Esophagus muscularis mucosa (tissue), 4 donors: ENCODE data around the gene RPS23.
A peak's percentile ranks its signal among the peaks of the same experiment; 100 is the strongest.

Experiments
- EP300 ChIP-seq: sonication (generic); formaldehyde crosslinking; IDR thresholded peaks from one replicate; pipeline ENCODE4 v1.6.1; 2017; ENCODE audit warnings: antibody characterized with exemption
- POLR2A ChIP-seq: fragments of 450-650 bp; IDR thresholded peaks from one replicate; pipeline ENCODE4 v1.6.1; 2017; ENCODE audit warnings: antibody characterized with exemption, moderate library complexity, mild to moderate bottlenecking, low read depth
- POLR2AphosphoS5 ChIP-seq, 2 donors: sonication (generic); formaldehyde crosslinking; IDR thresholded peaks; one replicate each; pipeline ENCODE4 v1.6.1; 2017; ENCODE audit warnings: antibody characterized with exemption in 2 of 2
- TF ChIP-seq, protein P1 (sequence below), 3 experiments: fragments of 200-600 bp in 2 of 3; fragments of 450-650 bp in 1 of 3; sonication (generic) in 2 of 3; IDR thresholded peaks; one replicate each; pipeline ENCODE4 v1.5.1; 2017 to 2019; ENCODE audit warnings: antibody characterized with exemption in 3 of 3, mild to moderate bottlenecking in 2 of 3, moderate library complexity in 1 of 3

- no peak for TF ChIP-seq POLR2A
- TF ChIP-seq, protein P1, sequence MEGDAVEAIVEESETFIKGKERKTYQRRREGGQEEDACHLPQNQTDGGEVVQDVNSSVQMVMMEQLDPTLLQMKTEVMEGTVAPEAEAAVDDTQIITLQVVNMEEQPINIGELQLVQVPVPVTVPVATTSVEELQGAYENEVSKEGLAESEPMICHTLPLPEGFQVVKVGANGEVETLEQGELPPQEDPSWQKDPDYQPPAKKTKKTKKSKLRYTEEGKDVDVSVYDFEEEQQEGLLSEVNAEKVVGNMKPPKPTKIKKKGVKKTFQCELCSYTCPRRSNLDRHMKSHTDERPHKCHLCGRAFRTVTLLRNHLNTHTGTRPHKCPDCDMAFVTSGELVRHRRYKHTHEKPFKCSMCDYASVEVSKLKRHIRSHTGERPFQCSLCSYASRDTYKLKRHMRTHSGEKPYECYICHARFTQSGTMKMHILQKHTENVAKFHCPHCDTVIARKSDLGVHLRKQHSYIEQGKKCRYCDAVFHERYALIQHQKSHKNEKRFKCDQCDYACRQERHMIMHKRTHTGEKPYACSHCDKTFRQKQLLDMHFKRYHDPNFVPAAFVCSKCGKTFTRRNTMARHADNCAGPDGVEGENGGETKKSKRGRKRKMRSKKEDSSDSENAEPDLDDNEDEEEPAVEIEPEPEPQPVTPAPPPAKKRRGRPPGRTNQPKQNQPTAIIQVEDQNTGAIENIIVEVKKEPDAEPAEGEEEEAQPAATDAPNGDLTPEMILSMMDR (IDR thresholded peaks at IDR 0.05): peak in 2 of 3 experiments; percentile 32 to 35
- no peak for TF ChIP-seq EP300
- no peak for TF ChIP-seq POLR2AphosphoS5 (IDR thresholded peaks at IDR 0.05)
These were observed 18.9 kb downstream of the RPS23 start for GRCh38 chr5:82259172-82259800.
